Psoas muscle (tissue), 8 donors: ENCODE measurements around the gene DNMT3B. TPM values are rescaled to one million over a fixed set of nuclear protein-coding genes. Genes with fewer than 3 reads are reported as not detected.

Experiments used
- ATAC-seq, 4 donors: fragments of 200-7000 bp; cut with Tn5 transposase; one replicate each; pipeline ENCODE4 v1.9.1; 2020; ENCODE audit warnings: moderate library complexity in 3 of 4, mild to moderate bottlenecking in 2 of 4
- DNase-seq, 2 donors: peaks; one replicate each; pipeline ENCODE4 v3.0.0-alpha.2; 2020
- H3K27ac ChIP-seq: fragments of 200-600 bp; one replicate; pipeline ENCODE4 v1.8.0; 2022
- H3K27me3 ChIP-seq, 3 donors: fragments of 200-600 bp in 1 of 3; one replicate each; pipeline versions ENCODE4 v1.6.1 to v1.8.0; 2013 to 2022; ENCODE audit warnings: low read length in 2 of 3, mild to moderate bottlenecking in 2 of 3, moderate library complexity in 1 of 3; ENCODE audit not compliant: insufficient read depth in 3 of 3
- H3K36me3 ChIP-seq, 2 donors: fragments of 200-600 bp in 1 of 2; one replicate each; pipeline versions ENCODE4 v1.6.1 to v1.8.0; 2013 to 2022; ENCODE audit warnings: low read depth in 1 of 2, mild to moderate bottlenecking in 1 of 2, moderate library complexity in 1 of 2; ENCODE audit not compliant: insufficient read depth in 1 of 2
- H3K4me1 ChIP-seq: fragments of 200-600 bp; one replicate; pipeline ENCODE4 v1.8.0; 2022
- H3K4me3 ChIP-seq: fragments of 200-600 bp; one replicate; pipeline ENCODE4 v1.8.0; 2022; ENCODE audit warnings: mild to moderate bottlenecking
- H3K9me3 ChIP-seq: fragments of 200-600 bp; one replicate; pipeline ENCODE4 v1.8.0; 2022
- CTCF ChIP-seq: fragments of 200-600 bp; IDR thresholded peaks from one replicate; pipeline ENCODE4 v1.8.0; 2022; ENCODE audit warnings: antibody characterized with exemption
- WGBS, 3 donors: extraction: QIAGEN DNeasy Blood & Tissue Kit; methylation state at CpG; one replicate each; pipeline versions ENCODE4 v1.1.6 to v1.1.7; 2013; 5-methylcytosine and 5-hydroxymethylcytosine counted together
- intact Hi-C, 2 donors: fragments of 100-400 bp; cut with DNase I; formaldehyde crosslinking; loops; one replicate each; pipeline versions ENCODE4 v1.11.0 to v1.14.2; 2022
- polyA plus RNA-seq, 3 donors: library from polyadenylated mRNA; stranded (reverse); fragments of 200-250 nt; gene quantifications; one replicate each; pipeline ENCODE4 v1.2.3, GENCODE V29; 2013
- total RNA-seq, 4 donors: library from RNA; stranded (reverse); fragmentation: NEBNext Ultra II Directional in 2 of 4; extraction: Animal tissue kit (Norgen Biotek cat#: 25700) in 2 of 4; gene quantifications; one replicate each; pipeline versions ENCODE4 v1.2.1 to v1.2.4, GENCODE V29; 2021 to 2023
- donor health status: healthy with polysubstance abuse.
- donor health status: DM: no; HTN: no; CAD: no; lungs with moderate emphysema.
- donor health status: Bipolar disorder and iron deficiency.
- donor health status: healthy.
- donor health status: DM: yes; HTN: yes; CAD: no.
- donor health status: DM: no; HTN: no; CAD: no.
- donor health status: DM: no; HTN: no; CAD: no.
- donor health status: DM: yes; HTN: yes; CAD: no.

DNMT3B gene
- total and polyA plus RNA-seq, 7 donors, result 0.08 to 0.64 (median 0.17) TPM

- intact Hi-C loops, result no loop called here
Measured at GRCh38 chr20:32841174-32841573, 79.0 kb downstream of the DNMT3B start.

DNA sequence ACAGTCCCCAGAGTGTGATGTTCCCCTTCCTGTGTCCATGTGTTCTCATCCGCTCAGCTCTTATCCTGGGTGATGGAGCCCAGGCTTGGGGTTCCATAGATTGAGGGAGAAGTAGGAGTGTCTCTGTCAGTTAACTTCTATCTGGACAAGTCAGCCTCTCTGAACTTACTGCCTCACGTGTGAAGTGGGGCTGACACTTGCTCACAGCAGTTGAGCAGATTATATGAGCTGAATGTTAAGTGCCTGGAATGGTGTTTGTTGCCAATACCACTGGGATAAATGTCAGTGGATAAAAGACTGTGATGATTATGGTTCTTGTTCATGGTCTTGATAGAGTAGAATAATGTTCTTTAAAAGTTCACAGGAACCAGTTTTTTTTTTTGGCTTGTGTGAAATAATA lies 79.4 kb downstream of the DNMT3B start:
- intact Hi-C loops, result no loop called here
- H3K27ac ChIP-seq, result no peak overlapping the region
- no peaks in the 10 kb centered on the region for H3K4me1 ChIP-seq
- WGBS, 3 donors, result 63 to 70% (median 65%) methylated on average over 2 of the region's 2 CpGs
- no peaks in the 10 kb centered on the region for H3K9me3 ChIP-seq
- no peak for ATAC-seq
- no peak for DNase-seq
- no peak overlapping the region for H3K4me3 ChIP-seq
- H3K36me3 ChIP-seq, result peaks cover 13 to 88% of the 10 kb centered on the region in 2 donors
- no peaks in the 10 kb centered on the region for H3K27me3 ChIP-seq
- no peak for TF ChIP-seq CTCF

More at GRCh38 chr20:32841174-32841573, 79.0 kb downstream of the DNMT3B start:
- H3K27ac ChIP-seq, result no peak overlapping the region
- H3K4me3 ChIP-seq, result no peak overlapping the region
- H3K4me1 ChIP-seq, result no peaks in the 10 kb centered on the region
- no peak for TF ChIP-seq CTCF
- H3K36me3 ChIP-seq, result peaks cover 12 to 88% of the 10 kb centered on the region in 2 donors
- H3K9me3 ChIP-seq, result no peaks in the 10 kb centered on the region
- H3K27me3 ChIP-seq, result no peaks in the 10 kb centered on the region
- 70 to 80% (median 71%) methylated on average over 8 to 9 of the region's 9 CpGs for WGBS, 3 donors
- ATAC-seq (no peak), DNase-seq (no peak)

GRCh38 chr20:32842688-32843524 lies 80.7 kb downstream of the DNMT3B start:
- intact Hi-C loops, result no loop called here
- Histone ChIP-seq H3K9me3 (no peaks in the 10 kb centered on the region), H3K4me1 (no peaks in the 10 kb centered on the region), H3K27ac (no peak overlapping the region), H3K36me3 (peaks cover 17 to 88% of the 10 kb centered on the region in 2 donors), H3K4me3 (no peak overlapping the region), H3K27me3 (no peaks in the 10 kb centered on the region)
- WGBS, 3 donors, result 87 to 93% (median 88%) methylated on average over 8 of the region's 8 CpGs
- no peak for TF ChIP-seq CTCF
- no peak for DNase-seq
- ATAC-seq, result no peak

DNA sequence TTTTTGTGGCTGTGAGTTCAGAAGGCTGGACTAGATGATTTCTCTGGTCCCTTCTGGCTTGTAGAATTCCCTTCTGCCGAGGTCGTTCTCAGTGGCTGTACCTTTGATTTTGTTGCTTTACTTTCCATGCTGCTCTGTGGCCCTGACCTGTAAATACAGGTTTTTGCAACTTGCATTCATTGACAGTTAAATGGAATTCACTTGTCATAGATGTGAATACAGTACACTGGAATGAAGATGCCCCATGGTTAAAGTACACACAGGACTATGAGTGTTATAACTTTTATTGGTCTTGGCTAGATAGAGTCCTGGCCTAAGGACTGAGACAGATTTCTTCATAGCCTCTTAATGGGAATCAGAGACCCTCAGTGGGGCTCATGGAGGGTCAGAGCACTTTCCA lies 83.6 kb downstream of the DNMT3B start:
- ATAC-seq (no peak), DNase-seq (no peak)
- TF ChIP-seq CTCF, result no peak
- H3K36me3 ChIP-seq, result peaks cover 9 to 86% of the 10 kb centered on the region in 2 donors
- H3K27me3 ChIP-seq, result no peaks in the 10 kb centered on the region
- H3K27ac ChIP-seq, result no peak overlapping the region
- WGBS, 3 donors, result 86 to 92% (median 89%) methylated on average over 2 of the region's 2 CpGs
- no peaks in the 10 kb centered on the region for H3K4me1 ChIP-seq
- H3K9me3 ChIP-seq, result no peaks in the 10 kb centered on the region
- intact Hi-C loops, result no loop called here
- no peak overlapping the region for H3K4me3 ChIP-seq
